Prostate gland (tissue), 2 donors: ENCODE results near the gene SLC39A11. TPM values are rescaled to one million over a fixed set of nuclear protein-coding genes. Genes with fewer than 3 reads are reported as not detected.

Experiments
- DNase-seq: peaks from one replicate; pipeline ENCODE4 v3.0.0-alpha.2; 2019; ENCODE audit warnings: low spot score
- H3K27ac ChIP-seq, 2 donors: fragments of 200-600 bp; sonication (generic); 2 replicates each; pipeline ENCODE4 v1.5.1; 2017 to 2019
- H3K27me3 ChIP-seq: fragments of 200-600 bp; sonication (generic); replicated peaks from 2 replicates; pipeline ENCODE4 v1.5.1; 2019; ENCODE audit not compliant: insufficient read depth
- H3K36me3 ChIP-seq, 2 donors: fragments of 200-600 bp; sonication (generic); 1 replicate in 1 of 2; 2 replicates in 1 of 2; pipeline versions ENCODE4 v1.5.1 to v1.8.1; 2017 to 2019
- H3K4me1 ChIP-seq: fragments of 200-600 bp; sonication (generic); replicated peaks from 2 replicates; pipeline ENCODE4 v1.5.1; 2019
- H3K4me3 ChIP-seq, 2 donors: fragments of 200-600 bp; sonication (generic); 2 replicates each; pipeline ENCODE4 v1.5.1; 2017 to 2019
- H3K9me3 ChIP-seq: fragments of 200-600 bp; sonication (generic); 2 replicates; pipeline ENCODE4 v1.5.1; 2017
- CTCF ChIP-seq, 4 experiments: fragments of 200-600 bp in 2 of 4; fragments of 450-650 bp in 2 of 4; sonication (generic) in 2 of 4; IDR thresholded peaks; 1 replicate in 3 of 4; 2 replicates in 1 of 4; pipeline ENCODE4 v1.5.1; 2016 to 2019; ENCODE audit warnings: antibody characterized with exemption in 4 of 4, mild to moderate bottlenecking in 2 of 4, moderate library complexity in 2 of 4
- POLR2A ChIP-seq: fragments of 450-650 bp; IDR thresholded peaks from one replicate; pipeline ENCODE4 v1.6.1; 2016; ENCODE audit warnings: antibody characterized with exemption, mild to moderate bottlenecking
- POLR2AphosphoS5 ChIP-seq: sonication (generic); formaldehyde crosslinking; IDR thresholded peaks from one replicate; pipeline ENCODE4 v1.6.1; 2017; ENCODE audit warnings: antibody characterized with exemption
- WGBS: methylation state at CpG from one replicate; pipeline ENCODE4 v1.1.5; 2018; 5-methylcytosine and 5-hydroxymethylcytosine counted together
- intact Hi-C: fragments of 100-400 bp; cut with DNase I; formaldehyde crosslinking; loops from one replicate; pipeline ENCODE4 v1.14.2; 2022
- total RNA-seq, 2 donors: library from RNA; depleted of rRNA; stranded (reverse); fragments of >200 nt; gene quantifications; one replicate each; pipeline ENCODE4 v1.1.0, GENCODE V29; 2016

The SLC39A11 gene
- total RNA-seq, 2 donors from 2014 or later: 15.1 to 29.7 TPM

DNA sequence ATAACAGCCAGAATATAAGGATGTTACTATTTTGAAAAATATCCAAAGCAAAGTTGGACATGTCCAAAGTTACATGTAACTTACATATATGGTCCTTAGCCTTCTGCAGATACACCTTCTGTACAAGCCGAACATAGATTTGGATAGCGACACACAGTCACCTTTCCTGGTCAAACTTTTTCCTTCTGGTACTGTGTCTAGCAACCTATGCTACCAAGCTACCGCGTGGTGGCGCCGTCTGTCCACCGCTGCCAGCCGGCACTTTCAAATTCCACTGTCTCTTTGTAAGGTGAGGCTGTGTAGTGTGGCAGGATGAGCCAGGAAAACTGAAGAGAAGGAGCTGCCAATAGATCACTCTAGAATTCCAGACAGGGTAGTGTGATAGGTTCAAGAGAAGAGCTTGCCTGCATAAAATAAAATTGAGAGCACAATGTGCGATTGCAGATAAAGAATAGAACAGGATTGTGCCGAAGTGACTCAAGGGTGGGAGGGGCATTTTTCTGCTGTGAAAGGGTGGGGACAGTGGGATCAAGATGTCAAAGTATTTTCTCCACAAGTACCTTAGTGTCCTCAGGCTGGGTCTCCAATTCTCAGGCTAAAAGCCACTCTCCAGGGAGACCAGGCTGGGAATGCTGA, 366.9 kb downstream of the SLC39A11 start:
- Histone ChIP-seq H3K36me3 (no peaks in the 10 kb centered on the region), H3K27me3 (no peaks in the 10 kb centered on the region), H3K4me3 (no peak overlapping the region), H3K9me3 (no peaks in the 10 kb centered on the region), H3K4me1 (no peaks in the 10 kb centered on the region), H3K27ac (no peak overlapping the region)
- 18% methylated on average over 10 of the region's 10 CpGs for WGBS
- TF ChIP-seq POLR2A (no peak), CTCF (IDR thresholded peaks at IDR 0.05) (peak; percentile 51 to 91 (median 78)), POLR2AphosphoS5 (peak; percentile 43)
- DNase-seq: peak; percentile 66
- intact Hi-C loops: loop anchor here (2.0 to 5.0 kb wide), 4 partner anchors 432 to 647 kb away; no protein-coding TSS in a partner anchor

GRCh38 chr17:72724267-72724666, 368.2 kb downstream of the SLC39A11 start:
- no peaks in the 10 kb centered on the region for H3K27me3 ChIP-seq
- WGBS: 84% methylated on average over 2 of the region's 2 CpGs
- H3K36me3 ChIP-seq: no peaks in the 10 kb centered on the region
- intact Hi-C loops: no loop called here
- no peak for DNase-seq
- no peaks in the 10 kb centered on the region for H3K9me3 ChIP-seq
- TF ChIP-seq POLR2A: no peak
- TF ChIP-seq CTCF (IDR thresholded peaks at IDR 0.05): no peak
- no peak for TF ChIP-seq POLR2AphosphoS5
- H3K27ac ChIP-seq: no peak overlapping the region
- H3K4me1 ChIP-seq: no peaks in the 10 kb centered on the region
- no peak overlapping the region for H3K4me3 ChIP-seq

DNA sequence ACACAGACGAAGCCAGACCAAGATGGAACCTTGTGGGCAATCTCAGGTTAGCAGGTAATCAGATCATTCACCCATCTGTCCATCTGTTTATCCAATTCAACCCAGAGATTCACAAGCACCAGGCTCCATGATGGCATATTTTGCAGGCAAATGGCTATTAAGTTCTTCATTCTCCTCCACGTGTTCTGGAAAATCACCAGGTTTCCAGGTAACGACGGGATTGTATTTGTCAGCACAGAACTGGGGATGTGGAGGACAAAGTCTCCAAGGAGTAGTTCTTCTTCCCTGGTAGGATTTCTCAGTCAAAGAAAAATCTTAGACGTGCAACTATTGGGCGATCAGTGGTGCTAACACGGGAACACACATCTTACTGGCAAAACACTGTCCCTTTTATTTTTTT, 368.8 kb downstream of the SLC39A11 start:
- WGBS: 76% methylated on average over 7 of the region's 7 CpGs
- TF ChIP-seq POLR2A (no peak), CTCF (IDR thresholded peaks at IDR 0.05) (no peak), POLR2AphosphoS5 (no peak)
- Histone ChIP-seq H3K27ac (no peak overlapping the region), H3K4me1 (no peaks in the 10 kb centered on the region), H3K36me3 (no peaks in the 10 kb centered on the region), H3K4me3 (no peak overlapping the region), H3K27me3 (no peaks in the 10 kb centered on the region), H3K9me3 (no peaks in the 10 kb centered on the region)
- DNase-seq: no peak
- intact Hi-C loops: no loop called here

DNA sequence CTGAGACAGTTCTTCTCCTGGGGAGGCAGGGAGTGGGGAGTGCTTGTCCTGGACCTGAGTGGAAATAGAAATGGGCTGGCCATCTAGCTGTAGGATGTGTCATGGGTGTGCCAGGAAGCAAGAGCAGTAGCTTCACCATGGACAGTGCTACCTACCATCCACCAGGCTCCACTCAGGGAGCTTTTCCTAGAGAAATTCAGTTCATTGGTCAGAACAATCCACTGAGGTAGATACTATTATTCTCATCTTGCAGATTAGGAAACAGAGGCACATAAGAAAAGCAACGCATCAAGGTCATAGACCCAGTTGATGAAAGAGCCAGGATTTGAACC, 372.0 kb downstream of the SLC39A11 start:
- 93% methylated on average over 1 of the region's 1 CpG for WGBS
- Histone ChIP-seq H3K36me3 (no peaks in the 10 kb centered on the region), H3K4me1 (no peaks in the 10 kb centered on the region), H3K27me3 (no peaks in the 10 kb centered on the region), H3K9me3 (no peaks in the 10 kb centered on the region), H3K4me3 (no peak overlapping the region), H3K27ac (no peak overlapping the region)
- intact Hi-C loops: no loop called here
- no peak for TF ChIP-seq POLR2AphosphoS5
- no peak for TF ChIP-seq CTCF (IDR thresholded peaks at IDR 0.05)
- TF ChIP-seq POLR2A: no peak
- no peak for DNase-seq
